Measurements from ENCODE around the gene VWC2L. TPM values are rescaled to one million over a fixed set of nuclear protein-coding genes. Genes with fewer than 3 reads are reported as not detected.
A peak's percentile ranks its signal among the peaks of the same experiment; 100 is the strongest.

VWC2L gene
- total and polyA plus RNA-seq, 2 experiments from 2014 or later: not detected

- H3K27ac ChIP-seq: no peak overlapping the region
- H3K36me3 ChIP-seq (ENCODE audit: low read depth): no peaks in the 10 kb centered on the region
- no peak overlapping the region for H2AFZ ChIP-seq
- no peaks in the 10 kb centered on the region for H3F3A ChIP-seq (ENCODE audit: insufficient read depth)
- H3K9ac ChIP-seq: no peak overlapping the region
- WGBS, 2 experiments (ENCODE audit: low coverage in 1 of 2, low lambda C conversion rate in 2 of 2, missing lambda C conversion rate in 2 of 2): 27 to 30% methylated on average over 3 of the region's 3 CpGs
- H3K4me1 ChIP-seq (ENCODE audit: insufficient read depth): no peaks in the 10 kb centered on the region
- H4K20me1 ChIP-seq (ENCODE audit: insufficient read depth): no peaks in the 10 kb centered on the region
- H3K4me3 ChIP-seq: no peak overlapping the region
- no peaks in the 10 kb centered on the region for H3K9me3 ChIP-seq (ENCODE audit: low read depth)
- no peak for TF ChIP-seq EZH2 (IDR thresholded peaks at IDR 0.05; ENCODE audit: insufficient read depth, poor library complexity, severe bottlenecking)
- TF ChIP-seq EZH2phosphoT487 (IDR thresholded peaks at IDR 0.05; ENCODE audit: insufficient read depth, low read depth): no peak
- no peak overlapping the region for H3K4me2 ChIP-seq (ENCODE audit: unreplicated experiment)
- no peaks in the 10 kb centered on the region for H3K9me2 ChIP-seq (ENCODE audit: insufficient read depth)
- in situ Hi-C loops (cut with MboI): no loop called here
- no peaks in the 10 kb centered on the region; the same call in 1 of the 2 replicates for H3K27me3 ChIP-seq (replicated peaks; ENCODE audit: insufficient read depth)
- DNase-seq: no peak
- H3K79me2 ChIP-seq (ENCODE audit: insufficient read depth): no peaks in the 10 kb centered on the region
Observed at GRCh38 chr2:214624166-214624760, 213.4 kb downstream of the VWC2L start.

- TF ChIP-seq EZH2 (IDR thresholded peaks at IDR 0.05; ENCODE audit: insufficient read depth, poor library complexity, severe bottlenecking): no peak
- no peak for TF ChIP-seq EZH2phosphoT487 (IDR thresholded peaks at IDR 0.05; ENCODE audit: insufficient read depth, low read depth)
- Histone ChIP-seq H3K9ac (no peak overlapping the region), H3K27ac (no peak overlapping the region), H4K20me1 (ENCODE audit: insufficient read depth) (no peaks in the 10 kb centered on the region), H3K9me3 (ENCODE audit: low read depth) (no peaks in the 10 kb centered on the region), H3K36me3 (ENCODE audit: low read depth) (no peaks in the 10 kb centered on the region), H3K27me3 (replicated peaks; ENCODE audit: insufficient read depth) (no peaks in the 10 kb centered on the region; the same call in 1 of the 2 replicates), H2AFZ (no peak overlapping the region), H3K9me2 (ENCODE audit: insufficient read depth) (no peaks in the 10 kb centered on the region), H3K79me2 (ENCODE audit: insufficient read depth) (no peaks in the 10 kb centered on the region), H3K4me1 (ENCODE audit: insufficient read depth) (peaks cover 9% of the 10 kb centered on the region), H3K4me3 (no peak overlapping the region), H3F3A (ENCODE audit: insufficient read depth) (no peaks in the 10 kb centered on the region), H3K4me2 (ENCODE audit: unreplicated experiment) (no peak overlapping the region)
- 42 to 52% methylated on average over 2 of the region's 2 CpGs for WGBS, 2 experiments (ENCODE audit: low coverage in 1 of 2, low lambda C conversion rate in 2 of 2, missing lambda C conversion rate in 2 of 2)
- in situ Hi-C loops (cut with MboI): no loop called here
- peak; percentile 23 for DNase-seq
Observed at GRCh38 chr2:214628091-214628490, 217.2 kb downstream of the VWC2L start.
